ENCODE data around the gene ZNF605.
"Not testable (repeated sequence)": the region's sequence is repeated elsewhere in the genome, so short reads cannot be mapped to it uniquely, and the experiment has no call there.

Gene ZNF605

GRCh38 chr12:132956011-132956788 is at the start of gene ZNF605:
Gene ZNF605, minus strand, starts transcription at chr12:132956306. Its CDS starts 10,671 bp downstream, at chr12:132945635.
- ChIA-PET CTCF (interaction anchor here (0.8 to 1.4 kb wide), 2 partner anchors 21 to 30 kb away, joined by 3 to 5 read pairs; partner anchors contain the start of gene ZNF26), POLR2A (interaction anchor here (0.6 kb wide), 1 partner anchor 47 kb away, joined by 3 read pairs; no protein-coding TSS in a partner anchor)
- no peak for TF ChIP-seq CTCF (IDR thresholded peaks at IDR 0.05; ENCODE audit: insufficient read depth, low read length, missing control alignments)
- DNase-seq (ENCODE audit: low read depth, low spot score) = peak; percentile 26
- peak within 1 kb of the TSS; percentile 81 for H3K4me3 ChIP-seq (ENCODE audit: low read depth, low read length)

GRCh38 chr12:132998741-132999140 is 42.6 kb upstream of the ZNF605 start:
- no peak overlapping the region for H3K4me3 ChIP-seq (ENCODE audit: low read depth, low read length)
- POLR2A ChIA-PET = interaction anchor here (0.9 kb wide), 1 partner anchor 13 kb away, joined by 3 read pairs; the partner anchor contains the start of gene ZNF26
- no peak for TF ChIP-seq CTCF (IDR thresholded peaks at IDR 0.05; ENCODE audit: insufficient read depth, low read length, missing control alignments)
- CTCF ChIA-PET = no interaction called here
- no peak for DNase-seq (ENCODE audit: low read depth, low spot score)

- H3K4me3 ChIP-seq (ENCODE audit: low read depth, low read length) = peak overlapping the region; percentile 98
- TF ChIP-seq CTCF (IDR thresholded peaks at IDR 0.05; ENCODE audit: insufficient read depth, low read length, missing control alignments) = no peak
- ChIA-PET CTCF (interaction anchor here (0.9 to 2.7 kb wide), 5 partner anchors 9 to 194 kb away, joined by 4 to 8 read pairs (median 5); partner anchors contain the start of gene ZNF268), POLR2A (interaction anchor here (1.2 kb wide), 1 partner anchor 32 kb away, joined by 3 read pairs; no protein-coding TSS in a partner anchor)
- no peak for DNase-seq (ENCODE audit: low read depth, low spot score)
These were observed 30.7 kb upstream of the ZNF605 start for GRCh38 chr12:132986885-132987225.

GRCh38 chr12:132986001-132986884 is 30.1 kb upstream of the ZNF605 start, which contains the start of gene ZNF26:
Gene ZNF26, plus strand, starts transcription at chr12:132986367. Its CDS starts 474 bp downstream, at chr12:132986841.
- peak; percentile 34 for DNase-seq (ENCODE audit: low read depth, low spot score)
- no peak for TF ChIP-seq CTCF (IDR thresholded peaks at IDR 0.05; ENCODE audit: insufficient read depth, low read length, missing control alignments)
- POLR2A ChIA-PET = interaction anchor here (1.0 to 1.2 kb wide), 2 partner anchors 12 to 31 kb away, joined by 3 read pairs; no protein-coding TSS in a partner anchor
- CTCF ChIA-PET = interaction anchor here (1.1 to 2.7 kb wide), 5 partner anchors 10 to 194 kb away, joined by 3 to 8 read pairs (median 5); partner anchors contain the start of gene ZNF268
- peak within 1 kb of the TSS; percentile 98 for H3K4me3 ChIP-seq (ENCODE audit: low read depth, low read length)

GRCh38 chr12:132976870-132977269 is 20.8 kb upstream of the ZNF605 start:
- TF ChIP-seq CTCF (IDR thresholded peaks at IDR 0.05; ENCODE audit: insufficient read depth, low read length, missing control alignments) = peak; percentile 7
- POLR2A ChIA-PET; DNase-seq (ENCODE audit: low read depth, low spot score); CTCF ChIA-PET; H3K4me3 ChIP-seq (ENCODE audit: low read depth, low read length): not testable (repeated sequence)
